H1 (cell line): ENCODE results near the gene BBS9. TPM values are rescaled to one million over a fixed set of nuclear protein-coding genes. Genes with fewer than 3 reads are reported as not detected.

Experiments
- CTCF ChIA-PET: fragments of 300-600 bp; sonication (Branson Sonifier 250); formaldehyde crosslinking; loops from one replicate; lab custom pipeline; 2021; ENCODE audit not compliant: partially characterized antibody; lab: Charles Lee
- POLR2A ChIA-PET: fragments of 300-600 bp; sonication (Branson Sonifier 250); formaldehyde crosslinking; loops from one replicate; lab custom pipeline; 2021; ENCODE audit warnings: inconsistent platforms; ENCODE audit not compliant: partially characterized antibody; lab: Charles Lee
- DNase-seq, 2 experiments: peaks; one replicate each; pipeline versions ENCODE4 v3.0.0 to v3.0.0-alpha.2; 2010 to 2022; ENCODE audit warnings: low spot score in 2 of 2, low read depth in 1 of 2, mixed read lengths in 1 of 2
- FAIRE-seq: peaks from 2 replicates; lab custom pipeline; 2011; peaks lifted over from hg19 to GRCh38; lab: Jason Lieb, UNC
- H2AFZ ChIP-seq: 2 replicates; pipeline ENCODE4 v1.8.1; 2012; ENCODE audit warnings: low read length, inconsistent platforms
- H2AK5ac ChIP-seq: 2 replicates; pipeline ENCODE4 v1.6.1; 2013; ENCODE audit warnings: low read depth, low read length
- H2BK120ac ChIP-seq: replicated peaks from 2 replicates; pipeline ENCODE3; 2013; ENCODE audit warnings: low read depth, low read length, inconsistent platforms
- H2BK12ac ChIP-seq: 2 replicates; pipeline ENCODE4 v1.6.1; 2013; ENCODE audit warnings: low read depth, low read length
- H2BK15ac ChIP-seq: 2 replicates; pipeline ENCODE4 v1.6.1; 2013; ENCODE audit warnings: low read length
- H2BK20ac ChIP-seq: 2 replicates; pipeline ENCODE4 v1.6.1; 2013; ENCODE audit warnings: low read length
- H2BK5ac ChIP-seq: 2 replicates; pipeline ENCODE4 v1.6.1; 2013; ENCODE audit warnings: low read depth, low read length
- H3K14ac ChIP-seq: 2 replicates; pipeline ENCODE4 v1.6.1; 2013; ENCODE audit warnings: inconsistent platforms; ENCODE audit not compliant: insufficient read length
- H3K18ac ChIP-seq: 2 replicates; pipeline ENCODE4 v1.6.1; 2013; ENCODE audit warnings: low read length; ENCODE audit errors: extremely low read depth
- H3K23ac ChIP-seq: 2 replicates; pipeline ENCODE4 v1.6.1; 2013; ENCODE audit warnings: inconsistent platforms; ENCODE audit not compliant: insufficient read length
- H3K23me2 ChIP-seq: 2 replicates; pipeline ENCODE4 v1.6.1; 2013; ENCODE audit warnings: low read depth, low read length
- H3K27ac ChIP-seq: 2 replicates; pipeline ENCODE4 v1.6.1; 2011; ENCODE audit warnings: low read depth, low read length, inconsistent platforms
- H3K27me3 ChIP-seq, 4 experiments: replicated peaks in 1 of 4; 1 replicate in 1 of 4; 2 replicates in 3 of 4; pipeline versions ENCODE4 v1.6.1 to v1.8.1; 2011 to 2013; ENCODE audit warnings: low read length in 3 of 4, mild to moderate bottlenecking in 3 of 4, inconsistent platforms in 2 of 4, mixed read lengths in 2 of 4, moderate library complexity in 1 of 4; ENCODE audit not compliant: control insufficient read depth in 3 of 4, insufficient read depth in 3 of 4; ENCODE audit errors: extremely low read depth in 1 of 4
- H3K36me3 ChIP-seq, 4 experiments: 2 replicates each; pipeline versions ENCODE4 v1.6.1 to v1.8.1; 2011 to 2013; ENCODE audit warnings: mild to moderate bottlenecking in 4 of 4, low read length in 3 of 4, moderate library complexity in 2 of 4, control low read depth in 1 of 4, inconsistent platforms in 1 of 4; ENCODE audit not compliant: insufficient read depth in 4 of 4, control insufficient read depth in 2 of 4
- H3K4ac ChIP-seq: replicated peaks from 2 replicates; pipeline ENCODE3; 2013; ENCODE audit warnings: low read length, low read depth, mixed read lengths, inconsistent platforms; ENCODE audit not compliant: insufficient read length
- H3K4me1 ChIP-seq, 4 experiments: replicated peaks in 1 of 4; 1 replicate in 1 of 4; 2 replicates in 3 of 4; pipeline versions ENCODE4 v1.6.1 to v1.8.1; 2011 to 2013; ENCODE audit warnings: low read length in 3 of 4, inconsistent platforms in 2 of 4, mixed read lengths in 1 of 4; ENCODE audit not compliant: insufficient read depth in 4 of 4, control insufficient read depth in 3 of 4
- H3K4me2 ChIP-seq, 2 experiments: 2 replicates each; pipeline versions ENCODE4 v1.6.1 to v1.8.1; 2011 to 2013; ENCODE audit warnings: low read depth in 2 of 2, low read length in 2 of 2, control low read depth in 1 of 2, inconsistent platforms in 1 of 2, mild to moderate bottlenecking in 1 of 2; ENCODE audit not compliant: insufficient read depth in 1 of 2
- H3K4me3 ChIP-seq, 4 experiments: fragments of 200-600, 300-600 bp in 1 of 4; sonication (generic), shearing (Covaris generic), sonication (Bioruptor Twin) in 1 of 4; 2 replicates each; pipeline versions ENCODE4 v1.5.1 to v1.8.1; 2011 to 2016; ENCODE audit warnings: low read length in 4 of 4, low read depth in 3 of 4, control low read depth in 2 of 4, inconsistent platforms in 2 of 4, mild to moderate bottlenecking in 2 of 4, mixed read lengths in 1 of 4, moderate library complexity in 1 of 4; ENCODE audit not compliant: insufficient read depth in 2 of 4; ENCODE audit errors: extremely low read depth in 1 of 4
- H3K56ac ChIP-seq: replicated peaks from 2 replicates; pipeline ENCODE3; 2013; ENCODE audit warnings: low read depth, mild to moderate bottlenecking, mixed read lengths, low read length, inconsistent platforms; ENCODE audit not compliant: insufficient read length
- H3K79me1 ChIP-seq: 2 replicates; pipeline ENCODE4 v1.6.1; 2013; ENCODE audit warnings: low read depth, low read length, control low read depth
- H3K79me2 ChIP-seq, 2 experiments: 2 replicates each; pipeline versions ENCODE4 v1.6.1 to v1.8.1; 2012 to 2013; ENCODE audit warnings: low read length in 2 of 2, mild to moderate bottlenecking in 2 of 2, inconsistent platforms in 1 of 2; ENCODE audit not compliant: insufficient read depth in 2 of 2, control insufficient read depth in 1 of 2
- H3K9ac ChIP-seq, 4 experiments: replicated peaks in 1 of 4; 1 replicate in 1 of 4; 2 replicates in 3 of 4; pipeline versions ENCODE4 v1.6.1 to v1.8.1; 2011 to 2013; ENCODE audit warnings: low read depth in 3 of 4, low read length in 3 of 4, control low read depth in 2 of 4, mild to moderate bottlenecking in 2 of 4, moderate library complexity in 2 of 4, inconsistent platforms in 1 of 4; ENCODE audit errors: extremely low read depth in 1 of 4
- H3K9me3 ChIP-seq, 2 experiments: 2 replicates each; pipeline versions ENCODE4 v1.6.1 to v1.8.1; 2012 to 2013; ENCODE audit warnings: mild to moderate bottlenecking in 2 of 2, moderate library complexity in 2 of 2, control low read depth in 1 of 2, inconsistent platforms in 1 of 2, low read depth in 1 of 2, low read length in 1 of 2, mixed read lengths in 1 of 2; ENCODE audit not compliant: insufficient read depth in 2 of 2
- H4K20me1 ChIP-seq, 2 experiments: replicated peaks in 1 of 2; 2 replicates each; pipeline versions ENCODE3 to v1.8.1; 2011 to 2013; ENCODE audit warnings: inconsistent platforms in 2 of 2, low read length in 2 of 2, mild to moderate bottlenecking in 1 of 2; ENCODE audit not compliant: insufficient read depth in 2 of 2, control insufficient read depth in 1 of 2
- H4K5ac ChIP-seq: 2 replicates; pipeline ENCODE4 v1.6.1; 2013; ENCODE audit warnings: low read length, low read depth, mixed read lengths, inconsistent platforms; ENCODE audit not compliant: insufficient read length
- H4K8ac ChIP-seq: 2 replicates; pipeline ENCODE4 v1.8.0; 2013; ENCODE audit warnings: mild to moderate bottlenecking, moderate library complexity, low read length, inconsistent platforms; ENCODE audit not compliant: insufficient read depth; ENCODE audit errors: extremely low read depth
- H4K91ac ChIP-seq: replicated peaks from 2 replicates; pipeline ENCODE3; 2013; ENCODE audit warnings: low read length, mixed read lengths, inconsistent platforms; ENCODE audit not compliant: insufficient read length
- CBX5 ChIP-seq: fragments of 300-800, 300-1000 bp; sonication (generic); IDR thresholded peaks from 2 replicates; pipeline ENCODE4 v1.7.1; 2016; ENCODE audit warnings: antibody characterized with exemption, low read length, low read depth
- CBX8 ChIP-seq: fragments of 300-800, 300-1000 bp; sonication (generic); IDR thresholded peaks from 2 replicates; pipeline ENCODE4 v1.7.1; 2016; ENCODE audit warnings: low read depth, low read length, borderline replicate concordance
- EGR1 ChIP-seq: IDR thresholded peaks from 2 replicates; pipeline ENCODE4 v1.6.1; 2011; ENCODE audit warnings: low read depth, low read length, borderline replicate concordance
- NANOG ChIP-seq: IDR thresholded peaks from 2 replicates; pipeline ENCODE4 v1.6.1; 2011; ENCODE audit warnings: low read length, low read depth, mild to moderate bottlenecking, inconsistent platforms; ENCODE audit not compliant: insufficient read depth, poor library complexity, severe bottlenecking
- POLR2AphosphoS5 ChIP-seq: IDR thresholded peaks from 2 replicates; pipeline ENCODE4 v1.6.1; 2011; ENCODE audit warnings: low read depth, low read length
- RFX5 ChIP-seq: IDR thresholded peaks from 2 replicates; pipeline ENCODE4 v1.6.1; 2011; ENCODE audit warnings: low read depth, low read length, improper control_type of control experiment, borderline replicate concordance
- RNF2 ChIP-seq: fragments of 200-900, 300-1000 bp; sonication (generic); IDR thresholded peaks from 2 replicates; pipeline ENCODE4 v1.7.1; 2016; ENCODE audit warnings: borderline replicate concordance, low read depth, mild to moderate bottlenecking, antibody characterized with exemption, low read length; ENCODE audit not compliant: poor library complexity, severe bottlenecking; ENCODE audit errors: missing control alignments
- SIRT6 ChIP-seq: IDR thresholded peaks from one replicate; pipeline ENCODE4 v1.7.1; 2012; ENCODE audit warnings: low read length, inconsistent platforms
- WGBS, 2 experiments: shearing (Covaris generic) in 1 of 2; methylation state at CpG; one replicate each; pipeline versions ENCODE4 v1.1.6 to v1.1.7; 2013 to 2015; ENCODE audit warnings: low lambda C conversion rate in 2 of 2, mixed read lengths in 2 of 2, inconsistent platforms in 1 of 2, low coverage in 1 of 2, missing lambda C conversion rate in 1 of 2; ENCODE audit not compliant: insufficient replicate concordance in 2 of 2, insufficient coverage in 1 of 2, insufficient read length in 1 of 2; ENCODE audit errors: extremely low coverage in 1 of 2, missing lambda C conversion rate in 1 of 2; 5-methylcytosine and 5-hydroxymethylcytosine counted together
- polyA plus RNA-seq, 7 experiments: library from polyadenylated mRNA; depleted of rRNA in 3 of 7; stranded (reverse) in 5 of 7; unstranded in 2 of 7; fragments of >200 nt in 5 of 7; fragments of 200-250 nt in 2 of 7; gene quantifications; 1 replicate in 5 of 7; 2 replicates in 1 of 7; 4 replicates in 1 of 7; pipeline versions ENCODE4 v1.2.1 to v1.2.3, GENCODE V29; 2011 to 2013; ENCODE audit warnings: missing spikeins in 2 of 7, mixed read lengths in 2 of 7
- total RNA-seq: library from RNA; stranded (reverse); fragmentation: NEBNext Ultra II Directional; extraction: Animal tissue kit (Norgen Biotek cat#: 25700); gene quantifications from 2 replicates; pipeline ENCODE4 v1.2.1, GENCODE V29; 2021

The BBS9 gene
- total and polyA plus RNA-seq, 2 of the 8 experiments (the other 6 are each of a cell fraction or from before 2014, with no cell fraction given), result 22.3 to 37.0 TPM

- Histone ChIP-seq H3K27ac (no peak overlapping the region), H2BK15ac (no peak overlapping the region), H3K14ac (no peak overlapping the region), H3K4me1 (no peaks in the 10 kb centered on the region), H4K8ac (no peak overlapping the region), H3K36me3 (peaks cover 2 to 52% (median 26%) of the 10 kb centered on the region in 4 experiments; a peak in 6 of 8 replicates), H3K79me2 (peaks cover 0 to 4% of the 10 kb centered on the region in 2 experiments; a peak in 2 of 4 replicates), H3K9me3 (no peaks in the 10 kb centered on the region), H4K91ac (no peak overlapping the region), H2BK20ac (no peak overlapping the region), H3K56ac (no peak overlapping the region)
- TF ChIP-seq CBX5 (no peak), RFX5 (no peak), EGR1 (no peak), SIRT6 (no peak), CBX8 (no peak), NANOG (no peak), POLR2AphosphoS5 (no peak), RNF2 (no peak)
- TF ChIP-seq, all 59 proteins: peak for 0
- H3K27me3 ChIP-seq, result no peaks in the 10 kb centered on the region
- H4K5ac ChIP-seq, result no peak overlapping the region
- 87% methylated on average over 3 of the region's 3 CpGs; no CpG with 5 or more reads in 1 of the 2 experiments for WGBS, 2 experiments
- H3K23ac ChIP-seq, result no peak overlapping the region
- no peak overlapping the region for H3K18ac ChIP-seq
- no peak overlapping the region for H3K4me2 ChIP-seq
- ChIA-PET CTCF (interaction anchor here (0.6 to 2.2 kb wide), 6 partner anchors 8 to 1424 kb away, joined by 3 to 8 read pairs (median 6); partner anchors contain the start of gene RP9), POLR2A (interaction anchor here (0.6 kb wide), 1 partner anchor 426 kb away, joined by 3 read pairs; no protein-coding TSS in a partner anchor)
- no peak overlapping the region for H2BK120ac ChIP-seq
- peaks cover 0 to 3% of the 10 kb centered on the region in 2 experiments for H4K20me1 ChIP-seq
- H3K4me3 ChIP-seq, result no peak overlapping the region
- H3K23me2 ChIP-seq, result no peaks in the 10 kb centered on the region
- no peak overlapping the region for H3K9ac ChIP-seq
- H3K79me1 ChIP-seq, result peaks cover 4% of the 10 kb centered on the region
- H2BK12ac ChIP-seq, result no peak overlapping the region
- no peak overlapping the region for H2AFZ ChIP-seq
- H2AK5ac ChIP-seq, result no peak overlapping the region
- H2BK5ac ChIP-seq, result no peak overlapping the region
- DNase-seq, result no peak
- FAIRE-seq, result no peak
- H3K4ac ChIP-seq, result no peak overlapping the region
These were observed 28.6 kb upstream of the BBS9 start for GRCh38 chr7:33100770-33101169.
